OCI-LY7 (cell line): ENCODE data around the gene SLC16A10. TPM values are rescaled to one million over a fixed set of nuclear protein-coding genes. Genes with fewer than 3 reads are reported as not detected.

ENCODE experiments used
- BruUV-seq: library from RNA; stranded (reverse); fragments of 400-500 nt; replicated peaks from 2 replicates; lab custom pipeline; 2021; lab: Mats Ljungman, UMichigan
- CTCF ChIA-PET: fragments of 300-600 bp; sonication (Branson Sonifier 250); formaldehyde crosslinking; loops from one replicate; lab custom pipeline; 2022; ENCODE audit warnings: antibody characterized with exemption; ENCODE audit not compliant: unreplicated experiment; lab: Charles Lee
- POLR2A ChIA-PET: fragments of 300-600 bp; sonication (Branson Sonifier 250); formaldehyde crosslinking; loops from one replicate; lab custom pipeline; 2022; ENCODE audit warnings: antibody characterized with exemption; lab: Charles Lee
- DNase-seq: peaks from one replicate; pipeline ENCODE4 v3.0.0-alpha.2; 2015; ENCODE audit warnings: low spot score
- H2AFZ ChIP-seq: fragments of 200-600 bp; sonication (generic), shearing (Covaris generic); 2 replicates; pipeline ENCODE4 v1.6.1; 2014; ENCODE audit warnings: mild to moderate bottlenecking, antibody characterized with exemption, low read length, moderate library complexity
- H3K27ac ChIP-seq: fragments of 200-600 bp; sonication (generic); 2 replicates; pipeline ENCODE4 v1.5.1; 2014; ENCODE audit warnings: mixed run types, low read depth, mild to moderate bottlenecking, moderate library complexity, low read length, inconsistent platforms; ENCODE audit not compliant: poor library complexity, severe bottlenecking
- H3K36me3 ChIP-seq: fragments of 200-600 bp; sonication (generic); 2 replicates; pipeline ENCODE4 v1.6.1; 2014; ENCODE audit warnings: mild to moderate bottlenecking, antibody characterized with exemption, low read length, moderate library complexity, mixed read lengths; ENCODE audit not compliant: insufficient read depth
- H3K4me1 ChIP-seq: fragments of 200-600 bp; sonication (generic); 2 replicates; pipeline ENCODE4 v1.5.1; 2014; ENCODE audit warnings: mild to moderate bottlenecking, low read length; ENCODE audit not compliant: insufficient read depth, poor library complexity, severe bottlenecking
- H3K4me2 ChIP-seq: fragments of 200-600 bp; sonication (generic); 2 replicates; pipeline ENCODE4 v1.6.1; 2014; ENCODE audit warnings: mild to moderate bottlenecking, low read length
- H3K4me3 ChIP-seq: fragments of 200-600 bp; sonication (generic); 2 replicates; pipeline ENCODE4 v1.5.1; 2014; ENCODE audit warnings: mild to moderate bottlenecking, low read depth, low read length; ENCODE audit not compliant: poor library complexity, severe bottlenecking
- H3K79me2 ChIP-seq: fragments of 200-600 bp; sonication (generic); 2 replicates; pipeline ENCODE4 v1.6.1; 2016; ENCODE audit warnings: low read depth, mild to moderate bottlenecking, low read length, moderate library complexity, mixed read lengths; ENCODE audit not compliant: insufficient read depth
- H3K9me2 ChIP-seq: fragments of 200-600 bp; sonication (generic); 2 replicates; pipeline ENCODE4 v1.6.1; 2016; ENCODE audit warnings: mild to moderate bottlenecking, low read length, mixed read lengths; ENCODE audit not compliant: insufficient read depth
- H3K9me3 ChIP-seq: fragments of 200-600 bp; sonication (generic); 2 replicates; pipeline ENCODE4 v1.6.1; 2014; ENCODE audit warnings: mild to moderate bottlenecking, mixed run types, low read length, mixed read lengths
- H4K20me1 ChIP-seq: fragments of 200-600 bp; sonication (generic); 2 replicates; pipeline ENCODE4 v1.6.1; 2014; ENCODE audit warnings: mild to moderate bottlenecking, antibody characterized with exemption, low read length, moderate library complexity, mixed read lengths; ENCODE audit not compliant: insufficient read depth
- EZH2phosphoT487 ChIP-seq: fragments of 200-600 bp; sonication (generic); IDR thresholded peaks from 2 replicates; pipeline ENCODE4 v1.6.1; 2018; ENCODE audit warnings: low read depth, borderline replicate concordance, mild to moderate bottlenecking, mixed run types, antibody characterized with exemption, low read length, moderate library complexity, mixed read lengths
- intact Hi-C: fragments of 100-400 bp; cut with micrococcal nuclease; formaldehyde crosslinking; loops from one replicate; pipeline ENCODE4 v1.10.0; 2022; ENCODE audit not compliant: unreplicated experiment
- total RNA-seq, 2 experiments: library from RNA; depleted of rRNA in 1 of 2; stranded (reverse); fragments of >200 nt in 1 of 2; shearing (Covaris generic) in 1 of 2; gene quantifications; 2 replicates each; pipeline ENCODE4 v1.2.3, GENCODE V29; 2014 to 2022
- TF ChIP-seq, protein P1 (sequence below): fragments of 200-600 bp; sonication (generic); conservative IDR thresholded peaks from 2 replicates; pipeline ENCODE4 v1.5.1; 2014; ENCODE audit warnings: mild to moderate bottlenecking, antibody characterized with exemption, low read length, moderate library complexity, mixed read lengths

The SLC16A10 gene
- total RNA-seq, 2 experiments from 2014 or later, result not detected

DNA sequence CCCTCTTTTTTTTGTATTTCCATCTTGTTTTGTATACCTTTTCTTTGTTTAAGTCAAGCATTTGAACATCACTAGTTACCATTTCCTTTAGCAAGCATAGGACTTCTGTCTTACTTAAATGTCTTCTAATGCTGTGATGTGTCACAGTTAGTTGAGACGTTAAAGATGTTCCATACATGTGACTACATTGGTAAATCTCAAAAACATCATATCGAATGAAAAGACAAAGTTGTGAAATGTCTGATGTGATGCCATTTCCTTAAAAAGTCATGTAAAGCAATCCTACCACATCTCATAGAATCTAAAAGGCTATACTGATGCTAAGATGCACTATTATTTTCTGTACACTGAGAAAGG lies 26.8 kb downstream of the SLC16A10 start:
- Histone ChIP-seq H3K9me2 (no peaks in the 10 kb centered on the region), H3K36me3 (no peaks in the 10 kb centered on the region), H4K20me1 (no peaks in the 10 kb centered on the region), H3K4me1 (no peaks in the 10 kb centered on the region), H3K4me2 (no peak overlapping the region), H3K79me2 (no peaks in the 10 kb centered on the region), H2AFZ (no peak overlapping the region), H3K27ac (no peak overlapping the region), H3K9me3 (no peaks in the 10 kb centered on the region), H3K4me3 (no peak overlapping the region)
- no peak for DNase-seq
- CTCF ChIA-PET, result no interaction called here
- TF ChIP-seq EZH2phosphoT487, result no peak
- TF ChIP-seq, protein P1, sequence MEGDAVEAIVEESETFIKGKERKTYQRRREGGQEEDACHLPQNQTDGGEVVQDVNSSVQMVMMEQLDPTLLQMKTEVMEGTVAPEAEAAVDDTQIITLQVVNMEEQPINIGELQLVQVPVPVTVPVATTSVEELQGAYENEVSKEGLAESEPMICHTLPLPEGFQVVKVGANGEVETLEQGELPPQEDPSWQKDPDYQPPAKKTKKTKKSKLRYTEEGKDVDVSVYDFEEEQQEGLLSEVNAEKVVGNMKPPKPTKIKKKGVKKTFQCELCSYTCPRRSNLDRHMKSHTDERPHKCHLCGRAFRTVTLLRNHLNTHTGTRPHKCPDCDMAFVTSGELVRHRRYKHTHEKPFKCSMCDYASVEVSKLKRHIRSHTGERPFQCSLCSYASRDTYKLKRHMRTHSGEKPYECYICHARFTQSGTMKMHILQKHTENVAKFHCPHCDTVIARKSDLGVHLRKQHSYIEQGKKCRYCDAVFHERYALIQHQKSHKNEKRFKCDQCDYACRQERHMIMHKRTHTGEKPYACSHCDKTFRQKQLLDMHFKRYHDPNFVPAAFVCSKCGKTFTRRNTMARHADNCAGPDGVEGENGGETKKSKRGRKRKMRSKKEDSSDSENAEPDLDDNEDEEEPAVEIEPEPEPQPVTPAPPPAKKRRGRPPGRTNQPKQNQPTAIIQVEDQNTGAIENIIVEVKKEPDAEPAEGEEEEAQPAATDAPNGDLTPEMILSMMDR, result no peak
- POLR2A ChIA-PET, result no interaction called here
- intact Hi-C loops, result no loop called here
- no TSS peak for BruUV-seq

DNA sequence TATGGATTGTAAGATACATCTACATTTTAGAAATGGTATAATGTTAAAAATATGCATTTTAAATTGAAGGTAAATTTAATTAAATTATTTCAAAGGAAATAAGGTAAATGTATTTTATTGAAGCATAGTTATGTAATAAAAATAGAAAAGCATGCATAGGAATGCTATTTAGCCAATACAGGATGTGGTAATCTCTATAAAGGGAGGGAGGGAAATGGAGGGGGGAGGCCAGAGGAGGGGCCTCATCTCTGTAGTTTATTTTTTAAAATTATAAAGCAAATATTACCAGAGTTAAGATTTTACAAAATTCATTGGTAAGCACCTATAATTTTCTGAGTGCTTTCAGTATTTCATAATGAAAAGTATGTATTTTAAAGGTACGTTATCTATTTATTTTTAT lies 27.2 kb downstream of the SLC16A10 start:
- Histone ChIP-seq H3K4me2 (no peak overlapping the region), H4K20me1 (no peaks in the 10 kb centered on the region), H2AFZ (no peak overlapping the region), H3K79me2 (no peaks in the 10 kb centered on the region), H3K27ac (no peak overlapping the region), H3K9me2 (no peaks in the 10 kb centered on the region), H3K36me3 (no peaks in the 10 kb centered on the region), H3K9me3 (no peaks in the 10 kb centered on the region), H3K4me1 (no peaks in the 10 kb centered on the region), H3K4me3 (no peak overlapping the region)
- no peak for DNase-seq
- no TSS peak for BruUV-seq
- CTCF ChIA-PET, result no interaction called here
- TF ChIP-seq, protein P1, result no peak
- TF ChIP-seq EZH2phosphoT487, result no peak
- POLR2A ChIA-PET, result no interaction called here
- intact Hi-C loops, result no loop called here

DNA sequence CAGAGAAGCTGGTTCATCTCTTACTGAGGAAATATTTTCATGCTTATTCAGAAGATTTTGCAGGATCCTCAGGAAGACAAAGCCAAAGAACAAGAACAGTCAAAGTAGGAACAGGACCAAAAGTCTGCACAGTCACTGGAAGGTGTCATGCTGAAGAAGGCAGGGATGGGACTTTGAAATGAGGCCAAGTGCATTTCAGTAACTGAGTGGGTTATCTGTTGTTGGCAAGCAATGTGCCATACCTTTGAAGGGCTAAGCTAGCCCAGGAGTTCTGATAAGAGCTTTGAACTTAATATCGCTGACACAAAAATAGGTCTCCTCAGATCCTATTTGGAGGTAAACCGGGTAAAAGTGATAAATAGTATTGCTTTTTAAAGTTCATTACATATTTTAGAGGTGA lies 31.5 kb downstream of the SLC16A10 start:
- Histone ChIP-seq H3K9me3 (no peaks in the 10 kb centered on the region), H2AFZ (no peak overlapping the region), H4K20me1 (no peaks in the 10 kb centered on the region), H3K36me3 (no peaks in the 10 kb centered on the region), H3K4me2 (no peak overlapping the region), H3K9me2 (no peaks in the 10 kb centered on the region), H3K4me3 (no peak overlapping the region), H3K79me2 (no peaks in the 10 kb centered on the region), H3K4me1 (no peaks in the 10 kb centered on the region), H3K27ac (no peak overlapping the region)
- CTCF ChIA-PET, result no interaction called here
- no peak for DNase-seq
- BruUV-seq, result no TSS peak
- TF ChIP-seq, protein P1, result no peak
- no peak for TF ChIP-seq EZH2phosphoT487
- intact Hi-C loops, result no loop called here
- POLR2A ChIA-PET, result interaction anchor here (0.6 kb wide), 1 partner anchor 555 kb away, joined by 5 read pairs; no protein-coding TSS in a partner anchor
